AG09309 (cell line): ENCODE measurements around the gene CLPTM1L.

ENCODE experiments used
- DNase-seq: peaks from one replicate; pipeline ENCODE4 v3.0.0-alpha.2; 2010; ENCODE audit warnings: low read depth
- H3K4me3 ChIP-seq: 2 replicates; pipeline ENCODE4 v1.5.1; 2011; ENCODE audit warnings: mild to moderate bottlenecking, low read depth, low read length, moderate library complexity; ENCODE audit not compliant: control insufficient read depth
- CTCF ChIP-seq: IDR thresholded peaks from 2 replicates; pipeline ENCODE4 v1.5.1; 2011; ENCODE audit warnings: mild to moderate bottlenecking, low read depth, low read length, inconsistent platforms; ENCODE audit not compliant: insufficient read depth, control insufficient read depth; ENCODE audit errors: missing control alignments

Gene CLPTM1L

GRCh38 chr5:1384521-1384920 is 39.6 kb upstream of the CLPTM1L start:
- H3K4me3 ChIP-seq = no peak overlapping the region
- TF ChIP-seq CTCF = no peak
- DNase-seq = no peak

GRCh38 chr5:1383886-1384401 is 39.0 kb upstream of the CLPTM1L start:
- no peak for TF ChIP-seq CTCF

GRCh38 chr5:1383344-1383743 is 38.4 kb upstream of the CLPTM1L start:
- no peak for DNase-seq
- H3K4me3 ChIP-seq = no peak overlapping the region
- TF ChIP-seq CTCF = no peak

More at GRCh38 chr5:1383886-1384401, 39.0 kb upstream of the CLPTM1L start:
- no peak overlapping the region for H3K4me3 ChIP-seq
- no peak for DNase-seq

GRCh38 chr5:1382248-1382700 is 37.4 kb upstream of the CLPTM1L start:
- DNase-seq = no peak
- no peak for TF ChIP-seq CTCF
- no peak overlapping the region for H3K4me3 ChIP-seq

- TF ChIP-seq CTCF = no peak
- H3K4me3 ChIP-seq = no peak overlapping the region
- no peak for DNase-seq
Measured at GRCh38 chr5:1381370-1382247, 36.7 kb upstream of the CLPTM1L start.

GRCh38 chr5:1380910-1381309 is 36.0 kb upstream of the CLPTM1L start:
- no peak for TF ChIP-seq CTCF
- no peak for DNase-seq
- H3K4me3 ChIP-seq = no peak overlapping the region
